GM18499 (cell line): ENCODE results near the gene DPF3.

ENCODE experiments used
- ATAC-seq: cut with Tn5 transposase; IDR thresholded peaks from one replicate; pipeline ENCODE4 v1.9.1; 2021; ENCODE audit warnings: moderate number of reproducible peaks; ENCODE audit not compliant: insufficient read depth, unreplicated experiment

Gene DPF3

DNA sequence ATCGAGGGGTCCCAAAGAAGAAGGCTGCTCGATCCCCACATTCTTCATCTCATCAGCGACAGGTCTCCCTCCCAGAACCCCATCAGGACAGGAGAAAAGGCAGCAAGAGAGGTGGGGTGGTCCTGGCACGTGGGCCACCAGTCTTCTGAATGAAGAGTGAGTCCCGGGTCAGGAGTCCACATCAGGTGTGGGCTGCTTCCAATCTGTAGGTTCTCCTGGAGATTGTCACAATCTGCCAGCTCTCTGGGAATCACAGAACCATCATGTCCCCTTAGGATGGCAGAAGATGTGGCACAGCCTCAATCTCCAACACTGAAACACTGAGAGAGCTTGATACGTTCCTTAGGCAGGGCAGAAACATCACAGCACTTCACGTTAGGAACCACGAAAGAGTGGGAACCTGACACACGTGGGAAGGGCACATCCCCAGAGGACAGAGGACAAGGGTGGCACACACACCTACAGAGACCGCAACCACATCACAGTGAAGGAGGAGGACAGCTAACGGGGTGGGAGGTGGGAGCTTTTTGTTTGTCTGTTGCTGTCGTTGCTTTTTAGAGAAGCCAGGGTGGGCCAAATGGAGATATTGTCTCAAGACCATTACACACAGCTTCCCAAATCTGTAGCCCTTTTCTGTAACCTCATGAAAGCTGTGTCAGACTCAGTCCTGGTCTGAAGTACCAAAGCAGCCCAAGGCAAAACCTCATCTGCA lies 284.5 kb downstream of the DPF3 start:
- no peak for ATAC-seq

DNA sequence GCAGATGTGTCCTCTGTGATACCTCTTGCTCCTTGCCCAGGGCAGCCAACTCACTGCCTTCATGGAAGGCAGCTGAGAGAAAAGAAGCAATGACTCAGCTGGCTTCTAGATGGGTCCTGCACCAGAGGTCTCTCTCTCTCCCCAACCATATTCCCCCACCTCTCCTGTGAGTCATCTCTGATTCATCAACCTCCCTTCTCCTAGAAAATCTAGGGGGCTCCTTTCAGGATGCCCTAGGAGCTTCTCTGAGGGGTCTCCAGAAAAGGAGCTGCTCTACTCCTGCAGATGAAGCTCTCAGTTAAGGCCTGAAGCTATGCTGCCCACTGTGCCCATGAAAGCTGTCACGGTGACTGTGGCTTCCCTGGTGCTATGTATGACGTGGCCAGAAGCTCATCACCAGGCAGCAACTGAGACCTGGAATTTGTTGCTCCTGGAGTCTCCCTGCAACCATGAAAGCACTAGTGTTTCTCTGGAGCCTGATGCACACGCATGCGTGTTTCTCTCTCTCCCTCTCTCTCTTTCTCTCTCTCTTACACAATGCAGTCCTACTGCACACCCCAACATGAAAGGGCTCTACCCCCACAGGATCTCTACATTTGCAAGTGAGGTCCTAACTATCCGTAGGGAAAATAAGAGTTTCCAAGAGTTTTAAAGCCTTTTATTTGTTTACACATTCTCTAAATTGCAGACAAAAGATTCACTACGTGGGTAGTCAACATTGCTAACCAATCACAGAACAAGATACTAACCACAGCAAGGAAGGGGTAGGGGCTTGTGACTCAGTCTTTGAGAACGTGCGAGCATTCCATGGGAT lies 285.3 kb downstream of the DPF3 start:
- ATAC-seq: no peak

DNA sequence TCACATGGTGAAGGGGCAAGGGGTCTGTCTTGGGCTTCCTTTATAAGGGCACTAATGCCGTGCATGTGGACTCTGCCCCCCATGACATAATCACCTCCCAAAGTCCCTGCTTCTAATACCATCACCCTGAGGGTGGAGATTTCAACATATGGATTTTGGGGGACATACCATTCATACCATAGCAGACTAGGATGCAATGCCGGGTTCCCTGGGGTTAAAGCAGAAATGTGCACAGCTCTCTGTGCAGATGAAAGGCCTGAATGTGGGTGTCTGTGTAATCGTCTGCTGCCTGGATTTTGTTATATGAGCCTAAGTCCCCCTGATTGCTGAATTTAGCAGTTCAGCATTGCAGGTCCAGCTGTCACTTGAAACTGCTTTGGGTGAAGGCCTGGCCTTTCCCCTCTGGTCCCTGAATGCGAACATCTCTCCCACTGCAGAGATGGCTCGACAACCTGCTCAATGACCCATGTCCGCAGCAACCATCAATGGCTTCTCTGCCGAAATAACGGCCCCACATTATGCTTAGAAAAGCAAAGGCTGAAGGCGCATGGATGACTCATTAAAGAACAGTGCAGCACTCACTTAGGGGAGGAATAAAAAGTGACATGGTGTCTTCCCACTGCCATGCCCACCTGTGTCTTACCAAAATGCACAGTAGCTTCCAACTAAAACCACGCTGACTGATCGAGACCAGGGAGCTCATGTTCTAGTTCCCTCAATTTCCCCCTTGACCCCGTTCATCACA lies 286.3 kb downstream of the DPF3 start:
- ATAC-seq: no peak

DNA sequence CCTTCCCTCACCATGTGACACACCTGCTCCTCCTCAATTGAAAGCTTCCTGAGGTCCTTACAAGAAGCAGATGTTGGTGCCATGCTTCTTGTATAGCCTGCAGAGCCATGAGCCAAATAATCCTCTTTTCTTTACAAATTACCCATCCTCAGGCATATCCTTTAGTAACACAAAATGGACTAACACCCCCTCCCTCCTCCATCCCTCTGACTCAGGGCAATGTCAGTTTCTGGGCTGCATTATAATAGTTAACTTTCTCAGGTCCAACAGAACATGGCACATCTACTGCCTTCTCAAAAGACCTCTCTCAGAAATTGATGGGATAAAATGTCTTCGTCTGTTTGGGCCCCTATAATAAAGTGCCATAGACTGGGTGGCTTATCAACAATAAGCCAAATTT lies 287.0 kb downstream of the DPF3 start:
- ATAC-seq: no peak

DNA sequence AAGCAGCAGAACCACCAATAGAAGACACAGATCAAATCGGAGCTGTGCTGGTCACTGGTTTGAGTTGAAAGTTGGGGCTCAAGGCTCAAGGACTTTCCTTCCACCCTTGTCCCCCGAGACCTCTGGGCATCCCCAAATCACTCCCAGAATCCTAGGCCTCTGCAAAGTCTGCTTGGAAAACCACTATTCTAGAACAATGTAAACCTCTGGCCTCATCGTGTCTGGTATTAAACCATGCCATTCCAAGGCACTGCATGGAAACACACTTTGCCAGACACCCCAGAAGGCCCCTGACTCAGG lies 288.0 kb downstream of the DPF3 start:
- no peak for ATAC-seq

DNA sequence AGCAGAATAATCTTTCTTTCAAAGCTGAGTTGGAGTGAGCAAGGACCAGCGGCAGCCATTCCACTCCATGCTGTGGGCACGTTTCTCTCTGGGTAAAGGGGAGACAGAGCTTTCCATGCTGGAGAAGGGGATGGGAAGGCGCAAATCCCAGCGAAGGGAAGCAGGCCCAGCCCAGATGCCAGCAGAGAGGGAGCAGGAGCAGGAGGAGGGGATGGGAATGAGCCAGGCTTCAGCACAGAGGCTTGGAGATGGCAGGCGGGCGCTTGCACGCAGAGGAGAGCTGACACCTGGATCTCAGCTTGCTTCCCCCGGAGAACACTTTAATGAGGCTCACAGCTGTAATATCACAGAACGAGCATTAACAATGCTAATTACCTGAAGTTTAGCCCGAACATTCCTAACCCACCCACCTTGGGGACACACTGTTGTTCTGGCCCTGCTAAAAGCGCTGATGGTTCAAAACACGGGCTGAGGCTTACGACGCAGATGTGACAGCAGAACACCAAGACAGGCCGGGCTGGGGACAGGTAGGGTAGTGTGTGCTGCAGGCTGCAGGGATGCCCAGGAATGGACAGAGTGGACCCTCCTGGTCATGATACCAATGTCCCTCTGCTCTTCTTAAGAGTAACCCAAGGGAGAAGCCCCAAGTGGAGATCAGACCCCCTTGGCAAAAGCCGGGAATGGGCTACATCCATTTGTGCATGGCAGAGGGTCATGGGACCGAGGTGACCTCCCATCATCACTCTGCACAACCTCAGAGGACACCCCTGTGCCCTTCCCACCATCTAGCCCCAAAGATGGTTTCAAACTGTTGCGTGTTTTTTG lies 288.6 kb downstream of the DPF3 start:
- no peak for ATAC-seq

DNA sequence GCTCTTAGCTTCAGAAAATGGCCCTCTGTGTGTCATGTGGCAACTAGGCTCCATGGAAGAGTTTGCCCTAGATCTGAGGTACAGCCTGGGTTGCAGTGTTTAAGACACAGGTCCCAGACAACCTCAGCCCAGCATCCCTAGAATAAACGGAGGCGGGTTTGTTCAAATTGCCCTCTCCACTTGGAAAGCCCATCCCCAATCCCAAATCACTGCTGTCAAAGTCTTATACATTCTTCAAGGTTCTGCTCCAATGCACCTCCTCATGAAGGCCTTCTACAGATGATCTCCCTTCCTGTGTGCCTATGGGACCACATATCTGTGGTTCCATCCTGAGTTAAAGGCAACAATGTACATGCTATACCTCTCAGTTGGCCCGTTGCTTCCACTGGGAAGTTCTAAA lies 289.8 kb downstream of the DPF3 start:
- no peak for ATAC-seq

DNA sequence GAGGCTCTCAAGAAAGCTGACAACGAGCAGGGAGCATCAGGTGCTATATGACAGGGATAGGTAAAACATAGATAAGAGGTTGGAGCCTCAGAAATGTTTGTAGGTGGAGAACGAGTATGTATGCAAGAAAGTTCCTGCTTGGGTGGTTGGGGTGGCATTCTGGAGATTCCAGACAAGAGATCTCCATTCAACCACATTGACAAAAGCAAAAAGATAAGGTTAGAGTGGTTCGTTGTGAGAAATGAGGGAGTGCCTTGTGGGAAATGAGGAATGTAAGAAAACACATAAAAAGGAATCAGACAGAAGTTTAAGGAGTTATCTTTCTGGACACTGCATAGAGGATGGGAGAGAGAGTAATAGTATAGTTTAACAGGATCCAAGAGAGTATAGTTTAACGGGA lies 290.3 kb downstream of the DPF3 start:
- no peak for ATAC-seq

DNA sequence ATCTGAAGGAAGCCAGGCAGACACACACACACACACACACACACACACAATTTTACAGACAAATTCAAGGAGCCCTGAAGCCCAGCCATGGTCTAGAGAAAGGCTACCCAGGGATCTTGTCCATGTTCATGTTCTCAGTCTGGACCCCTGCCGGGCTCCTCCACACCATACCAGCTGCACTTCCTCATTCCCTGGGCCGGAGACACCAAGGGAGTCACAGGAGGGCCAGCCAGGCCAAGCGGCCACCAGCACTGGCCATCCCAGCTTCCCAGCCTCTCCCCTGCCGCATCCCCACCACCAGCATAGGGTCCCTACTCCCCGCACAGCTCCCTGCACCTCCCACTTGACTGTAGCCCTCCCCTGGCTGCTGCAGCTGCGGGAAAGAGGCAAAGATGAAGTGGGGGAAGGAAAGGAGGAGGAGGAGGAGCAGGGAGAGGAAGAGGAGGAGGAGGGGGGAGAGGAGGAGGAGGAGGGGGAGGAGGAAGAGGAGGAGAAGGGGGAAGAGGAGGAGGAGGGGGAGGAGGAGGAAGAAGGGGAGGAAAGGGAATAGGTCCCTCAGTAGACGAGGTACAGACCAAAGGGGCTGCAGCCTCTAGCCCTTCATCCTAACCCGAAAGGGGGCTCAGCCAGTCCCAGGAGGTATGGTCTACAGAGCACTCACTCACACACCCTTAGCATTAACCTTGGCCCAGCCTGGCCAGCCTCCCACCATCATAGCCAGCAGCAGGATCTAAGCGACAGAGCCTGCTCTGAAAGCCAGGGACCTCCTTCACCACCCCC lies 293.2 kb downstream of the DPF3 start:
- ATAC-seq: no peak

DNA sequence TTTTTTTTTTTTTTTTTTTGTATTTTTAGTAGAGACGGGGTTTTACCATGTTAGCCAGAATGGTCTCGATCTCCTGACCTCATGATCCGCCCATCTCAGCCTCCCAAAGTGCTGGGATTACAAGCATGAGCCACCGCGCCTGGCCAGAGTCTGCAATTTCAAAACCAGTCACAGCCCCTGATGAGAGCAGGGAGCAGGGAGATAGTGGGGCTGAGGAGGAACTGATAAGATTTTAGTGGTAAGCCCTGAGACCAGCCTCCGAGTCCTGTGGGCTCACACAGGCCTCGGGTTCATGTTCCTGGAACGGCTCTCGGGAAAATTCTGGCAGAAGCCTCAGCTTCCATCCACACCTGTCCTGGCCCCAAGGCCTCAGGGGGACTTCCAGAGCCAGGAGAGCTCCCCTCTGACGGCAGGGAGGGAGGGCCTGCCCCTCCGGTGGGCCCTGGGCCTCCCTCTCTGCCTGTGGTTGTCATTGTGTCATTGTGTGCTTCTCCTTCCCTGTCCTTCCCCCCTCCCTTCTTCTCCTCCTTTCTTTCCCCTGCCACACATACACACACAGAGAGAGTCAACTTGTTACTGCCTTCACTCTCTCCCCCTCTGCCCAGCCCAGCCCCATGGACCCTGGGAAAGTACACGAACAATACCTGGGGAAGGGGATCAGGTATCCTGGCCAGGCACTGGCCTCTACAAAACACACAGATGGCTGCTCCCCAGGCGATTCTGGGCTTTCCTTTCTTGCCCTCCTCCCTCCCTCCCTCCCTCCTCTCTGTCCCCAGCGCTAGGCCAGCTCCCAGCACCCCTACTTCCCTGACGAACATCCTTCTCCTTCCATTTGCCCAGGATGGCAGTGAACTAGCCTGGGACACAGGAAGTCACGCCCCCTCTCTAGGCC lies 294.1 kb downstream of the DPF3 start:
- no peak for ATAC-seq

DNA sequence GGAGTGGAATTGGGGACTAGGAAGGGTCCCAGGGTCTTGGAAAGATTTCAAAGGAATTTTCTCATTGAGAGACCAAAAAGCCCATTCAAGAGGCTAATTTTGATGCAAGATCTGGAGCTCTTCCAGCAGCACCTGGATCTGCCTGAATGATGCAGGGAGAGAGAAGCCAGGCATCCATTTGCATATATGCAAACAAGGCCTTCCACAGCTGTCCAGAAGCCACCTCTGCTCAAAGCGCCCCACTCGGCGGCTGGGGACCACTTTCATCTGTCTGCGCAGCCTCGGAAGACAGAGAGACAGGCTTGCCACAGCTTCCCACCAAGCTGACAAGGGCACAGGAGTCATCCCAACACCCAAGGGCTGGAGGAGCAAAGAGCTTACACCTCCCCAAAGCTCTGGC lies 295.6 kb downstream of the DPF3 start:
- no peak for ATAC-seq

- ATAC-seq: no peak
Observed at GRCh38 chr14:72597252-72598233, 296.4 kb downstream of the DPF3 start.

- ATAC-seq: no peak
Observed at GRCh38 chr14:72595152-72595862, 298.6 kb downstream of the DPF3 start.

GRCh38 chr14:72594099-72594901 lies 299.6 kb downstream of the DPF3 start:
- no peak for ATAC-seq

- ATAC-seq: no peak
Observed at GRCh38 chr14:72591391-72591790, 302.5 kb downstream of the DPF3 start.

DNA sequence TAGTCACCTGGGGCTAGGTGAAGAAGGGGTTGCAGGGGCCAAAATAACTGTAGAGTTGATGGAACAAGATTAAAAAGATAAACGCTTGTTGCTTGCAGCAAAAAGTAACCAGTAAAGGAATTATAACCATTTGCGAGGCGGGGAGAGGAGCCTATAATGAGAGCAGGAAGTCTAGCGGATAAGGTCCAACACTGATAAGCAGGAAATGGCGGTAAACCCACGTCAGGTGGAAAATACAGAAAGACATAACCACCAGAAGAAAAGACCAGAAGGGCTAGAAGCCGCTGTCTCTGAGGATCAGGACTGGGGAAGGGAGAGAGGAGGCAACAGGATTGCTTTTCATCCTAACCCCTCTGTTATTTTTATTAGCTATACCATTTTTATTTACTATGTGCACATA lies 303.3 kb downstream of the DPF3 start:
- no peak for ATAC-seq
